LoVo (cell line): ENCODE results near the gene VEPH1.
"Not testable (repeated sequence)": the region's sequence is repeated elsewhere in the genome, so short reads cannot be mapped to it uniquely, and the experiment has no call there.

Experiments used
- DNase-seq: peaks from one replicate; pipeline ENCODE4 v3.0.0-alpha.2; 2016; ENCODE audit warnings: low spot score

VEPH1 gene

GRCh38 chr3:157350651-157351050 lies 152.6 kb downstream of the VEPH1 start:
- not testable (repeated sequence) for DNase-seq

- DNase-seq = not testable (repeated sequence)
These were observed 154.7 kb downstream of the VEPH1 start for GRCh38 chr3:157348304-157349075.

- no peak for DNase-seq
These were observed 155.5 kb downstream of the VEPH1 start for GRCh38 chr3:157347577-157348303.

GRCh38 chr3:157336252-157337009 lies 166.8 kb downstream of the VEPH1 start:
- DNase-seq = peak; percentile 23

- DNase-seq = peak; percentile 27
These were observed 167.8 kb downstream of the VEPH1 start for GRCh38 chr3:157335233-157336076.

GRCh38 chr3:157333551-157333991 lies 169.6 kb downstream of the VEPH1 start:
- no peak for DNase-seq

GRCh38 chr3:157330206-157330605 lies 173.0 kb downstream of the VEPH1 start:
- no peak for DNase-seq

GRCh38 chr3:157329551-157329950 lies 173.7 kb downstream of the VEPH1 start:
- DNase-seq = no peak

- no peak for DNase-seq
These were observed 175.4 kb downstream of the VEPH1 start for GRCh38 chr3:157327837-157328236.

GRCh38 chr3:157327018-157327417 lies 176.2 kb downstream of the VEPH1 start:
- no peak for DNase-seq

GRCh38 chr3:157324869-157325268 lies 178.3 kb downstream of the VEPH1 start:
- DNase-seq = not testable (repeated sequence)

- no peak for DNase-seq
These were observed 179.9 kb downstream of the VEPH1 start for GRCh38 chr3:157323360-157323759.

- DNase-seq = no peak
These were observed 183.5 kb downstream of the VEPH1 start for GRCh38 chr3:157319672-157320071.

- DNase-seq = no peak
These were observed 184.5 kb downstream of the VEPH1 start for GRCh38 chr3:157318639-157319288.

GRCh38 chr3:157317895-157318294 lies 185.3 kb downstream of the VEPH1 start:
- DNase-seq = no peak

- no peak for DNase-seq
These were observed 190.0 kb downstream of the VEPH1 start for GRCh38 chr3:157313186-157313585.

- no peak for DNase-seq
These were observed 190.9 kb downstream of the VEPH1 start for GRCh38 chr3:157312376-157312745.

- DNase-seq = peak; percentile 6
These were observed 191.4 kb downstream of the VEPH1 start for GRCh38 chr3:157311633-157312375.

GRCh38 chr3:157310329-157311052 lies 192.7 kb downstream of the VEPH1 start:
- DNase-seq = no peak

- no peak for DNase-seq
These were observed 196.7 kb downstream of the VEPH1 start for GRCh38 chr3:157306502-157306901.
